ENCODE measurements around the gene MFF. TPM values are rescaled to one million over a fixed set of nuclear protein-coding genes. Genes with fewer than 3 reads are reported as not detected.

Gene MFF
- total and polyA plus RNA-seq, 10 of the 15 experiments (the other 5 are each of a cell fraction or from before 2014, with no cell fraction given): 19.6 to 131 (median 106) TPM

DNA sequence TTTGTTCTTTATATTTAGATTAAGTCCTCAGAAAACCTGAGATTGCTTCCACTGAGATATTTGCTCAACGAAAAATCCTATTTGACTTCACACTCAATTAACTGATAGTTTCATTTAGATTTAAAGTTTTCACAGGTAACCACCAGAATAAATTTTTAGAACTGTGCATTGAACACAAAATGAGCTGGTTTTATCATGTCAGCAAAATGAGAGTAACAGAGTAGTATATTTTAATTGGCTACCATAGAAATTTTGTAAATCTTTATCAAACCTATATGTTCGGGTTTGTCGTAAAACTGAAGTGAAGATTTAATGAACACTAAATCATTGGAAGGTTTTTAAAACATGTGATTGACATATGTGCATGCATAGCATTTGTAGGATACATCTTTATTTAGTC, 32.7 kb upstream of the MFF start:
- RAD21 ChIA-PET (ENCODE audit: unreplicated experiment): no interaction called here
- 85% methylated on average over 3 of the region's 3 CpGs for WGBS (ENCODE audit: insufficient coverage, insufficient replicate concordance, low lambda C conversion rate, missing lambda C conversion rate)
- BruUV-seq (replicated peaks): no TSS peak
- intact Hi-C loops (cut with micrococcal nuclease; ENCODE audit: unreplicated experiment): no loop called here
- Histone ChIP-seq H2AFZ (ENCODE audit: control insufficient read depth, low read depth, low read length) (no peak overlapping the region), H3K4me3 (no peak overlapping the region), H3K9me3 (replicated peaks; ENCODE audit: control insufficient read depth, insufficient read depth, low read length) (no peaks in the 10 kb centered on the region), H3K27me3 (replicated peaks in 1 of 2; ENCODE audit: control insufficient read depth in 2 of 2, insufficient read depth in 2 of 2, low read length in 1 of 2) (no peaks in the 10 kb centered on the region), H3K9ac (ENCODE audit: control insufficient read depth, insufficient read depth, low read length) (no peak overlapping the region), H4K20me1 (ENCODE audit: control insufficient read depth, insufficient read depth) (no peaks in the 10 kb centered on the region), H3K4me2 (ENCODE audit: control insufficient read depth, insufficient read depth) (no peak overlapping the region), H3K36me3 (ENCODE audit: control insufficient read depth in 2 of 2, insufficient read depth in 2 of 2, low read length in 1 of 2) (no peaks in the 10 kb centered on the region), H3K4me1 (ENCODE audit: control insufficient read depth, insufficient read depth, low read length) (no peaks in the 10 kb centered on the region), H3K79me2 (ENCODE audit: control insufficient read depth, insufficient read depth, low read length) (no peaks in the 10 kb centered on the region), H3K27ac (ENCODE audit: control insufficient read depth, insufficient read depth) (no peak overlapping the region)
- POLR2A ChIA-PET: no interaction called here
- CTCF ChIA-PET: interaction anchor here (1.8 kb wide), 1 partner anchor 54 kb away, joined by 6 read pairs; no protein-coding TSS in a partner anchor
- DNase-seq (ENCODE audit: low read depth, low spot score): no peak
- SMC1A ChIA-PET (ENCODE audit: uncharacterized antibody, unreplicated experiment): interaction anchor here (1.5 kb wide), 1 partner anchor 9 kb away, joined by 3 read pairs; no protein-coding TSS in a partner anchor
- FAIRE-seq: no peak
- no peak for TF ChIP-seq ZNF207 (IDR thresholded peaks at IDR 0.05; ENCODE audit: borderline replicate concordance)
- TF ChIP-seq SMARCA5 (IDR thresholded peaks at IDR 0.05): no peak
- TF ChIP-seq MEF2A (IDR thresholded peaks at IDR 0.05; ENCODE audit: insufficient read depth, low read depth, low read length): no peak
- TF ChIP-seq, protein P1, sequence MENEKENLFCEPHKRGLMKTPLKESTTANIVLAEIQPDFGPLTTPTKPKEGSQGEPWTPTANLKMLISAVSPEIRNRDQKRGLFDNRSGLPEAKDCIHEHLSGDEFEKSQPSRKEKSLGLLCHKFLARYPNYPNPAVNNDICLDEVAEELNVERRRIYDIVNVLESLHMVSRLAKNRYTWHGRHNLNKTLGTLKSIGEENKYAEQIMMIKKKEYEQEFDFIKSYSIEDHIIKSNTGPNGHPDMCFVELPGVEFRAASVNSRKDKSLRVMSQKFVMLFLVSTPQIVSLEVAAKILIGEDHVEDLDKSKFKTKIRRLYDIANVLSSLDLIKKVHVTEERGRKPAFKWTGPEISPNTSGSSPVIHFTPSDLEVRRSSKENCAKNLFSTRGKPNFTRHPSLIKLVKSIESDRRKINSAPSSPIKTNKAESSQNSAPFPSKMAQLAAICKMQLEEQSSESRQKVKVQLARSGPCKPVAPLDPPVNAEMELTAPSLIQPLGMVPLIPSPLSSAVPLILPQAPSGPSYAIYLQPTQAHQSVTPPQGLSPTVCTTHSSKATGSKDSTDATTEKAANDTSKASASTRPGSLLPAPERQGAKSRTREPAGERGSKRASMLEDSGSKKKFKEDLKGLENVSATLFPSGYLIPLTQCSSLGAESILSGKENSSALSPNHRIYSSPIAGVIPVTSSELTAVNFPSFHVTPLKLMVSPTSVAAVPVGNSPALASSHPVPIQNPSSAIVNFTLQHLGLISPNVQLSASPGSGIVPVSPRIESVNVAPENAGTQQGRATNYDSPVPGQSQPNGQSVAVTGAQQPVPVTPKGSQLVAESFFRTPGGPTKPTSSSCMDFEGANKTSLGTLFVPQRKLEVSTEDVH (IDR thresholded peaks at IDR 0.05; ENCODE audit: low read depth, partially characterized antibody): no peak
- no peak for TF ChIP-seq ZNF384 (IDR thresholded peaks at IDR 0.05; ENCODE audit: borderline replicate concordance, low read depth, low read length)
- in situ Hi-C loops (cut with MboI): no loop called here
- ATAC-seq: no peak
